Ascending aorta (tissue), 2 donors: ENCODE results near the gene RAB3A. TPM values are rescaled to one million over a fixed set of nuclear protein-coding genes. Genes with fewer than 3 reads are reported as not detected.

Source experiments
- DNase-seq, 2 donors: peaks; one replicate each; pipeline ENCODE4 v3.0.0-alpha.2; 2019; ENCODE audit warnings: low spot score in 2 of 2
- H3K27ac ChIP-seq, 2 donors: fragments of 200-600 bp; sonication (generic); one replicate each; pipeline ENCODE4 v1.5.1; 2016 to 2017; ENCODE audit warnings: mild to moderate bottlenecking in 1 of 2
- H3K27me3 ChIP-seq: fragments of 200-600 bp; sonication (generic); one replicate; pipeline ENCODE4 v1.5.1; 2017
- H3K36me3 ChIP-seq, 2 donors: fragments of 200-600 bp; sonication (generic); one replicate each; pipeline ENCODE4 v1.5.1; 2016
- H3K4me1 ChIP-seq, 2 donors: fragments of 200-600 bp; sonication (generic); one replicate each; pipeline ENCODE4 v1.5.1; 2016 to 2017; ENCODE audit warnings: mild to moderate bottlenecking in 1 of 2
- H3K4me3 ChIP-seq, 2 donors: fragments of 200-600 bp; sonication (generic); one replicate each; pipeline ENCODE4 v1.5.1; 2016 to 2017; ENCODE audit warnings: mild to moderate bottlenecking in 1 of 2
- H3K9me3 ChIP-seq, 2 donors: fragments of 200-600 bp; sonication (generic); one replicate each; pipeline ENCODE4 v1.5.1; 2016
- intact Hi-C: fragments of 100-400 bp; cut with DNase I; formaldehyde crosslinking; loops from one replicate; pipeline ENCODE4 v1.15.1; 2023
- total RNA-seq: library from RNA; depleted of rRNA; stranded (reverse); fragments of >200 nt; gene quantifications from one replicate; pipeline ENCODE4 v1.1.0, GENCODE V29; 2016
- TF ChIP-seq, protein P1 (sequence below), 3 experiments: fragments of 200-600 bp in 2 of 3; fragments of 450-650 bp in 1 of 3; sonication (generic) in 2 of 3; IDR thresholded peaks; one replicate each; pipeline ENCODE4 v1.5.1; 2016 to 2019; ENCODE audit warnings: antibody characterized with exemption in 3 of 3, mild to moderate bottlenecking in 1 of 3, moderate library complexity in 1 of 3

RAB3A gene, protein sequence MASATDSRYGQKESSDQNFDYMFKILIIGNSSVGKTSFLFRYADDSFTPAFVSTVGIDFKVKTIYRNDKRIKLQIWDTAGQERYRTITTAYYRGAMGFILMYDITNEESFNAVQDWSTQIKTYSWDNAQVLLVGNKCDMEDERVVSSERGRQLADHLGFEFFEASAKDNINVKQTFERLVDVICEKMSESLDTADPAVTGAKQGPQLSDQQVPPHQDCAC
- total RNA-seq = 12.3 TPM

DNA sequence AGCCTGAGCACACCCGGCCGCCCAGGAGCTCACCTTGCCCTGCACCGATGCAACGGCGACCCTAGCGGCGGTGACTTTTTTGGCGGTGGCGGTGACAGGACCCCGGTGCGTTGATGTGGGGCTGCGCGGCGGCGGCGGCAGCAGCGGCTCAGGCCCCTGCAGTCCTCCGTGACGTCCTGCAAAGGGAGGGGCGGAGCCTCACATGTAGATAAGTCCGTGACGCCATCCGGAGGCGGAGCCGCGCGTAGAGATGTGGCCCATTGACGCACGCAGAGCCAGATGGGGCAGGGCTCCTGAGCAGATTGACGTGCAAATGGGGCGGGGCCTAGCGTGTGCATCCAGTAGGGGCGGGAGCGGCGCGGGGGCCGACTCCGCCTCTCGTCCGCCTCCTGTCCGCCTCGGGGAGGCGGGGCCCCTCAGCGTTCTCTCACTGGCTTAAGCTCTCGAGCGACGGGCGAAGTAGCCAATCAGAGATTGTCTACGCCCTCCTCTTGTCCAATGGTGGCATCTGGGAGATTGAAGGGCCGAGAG is at the start of gene RAB3A:
Gene RAB3A (minus strand): TSS at position 180 of the 531 bp plus-strand sequence. CDS start 1,302 bp downstream, outside the sequence.
- intact Hi-C loops = loop anchor here (1.0 to 5.0 kb wide), 4 partner anchors 11 to 213 kb away; partner anchors contain the start of genes MPV17L2 and SSBP4
- H3K27ac ChIP-seq = peak within 1 kb of the TSS; percentile 95 to 98
- no peaks in the 10 kb centered on the region for H3K9me3 ChIP-seq
- peak within 1 kb of the TSS; percentile 82 to 83 for H3K4me3 ChIP-seq
- peaks cover 6 to 8% of the 10 kb centered on the region in 2 donors for H3K36me3 ChIP-seq
- TF ChIP-seq, protein P1, sequence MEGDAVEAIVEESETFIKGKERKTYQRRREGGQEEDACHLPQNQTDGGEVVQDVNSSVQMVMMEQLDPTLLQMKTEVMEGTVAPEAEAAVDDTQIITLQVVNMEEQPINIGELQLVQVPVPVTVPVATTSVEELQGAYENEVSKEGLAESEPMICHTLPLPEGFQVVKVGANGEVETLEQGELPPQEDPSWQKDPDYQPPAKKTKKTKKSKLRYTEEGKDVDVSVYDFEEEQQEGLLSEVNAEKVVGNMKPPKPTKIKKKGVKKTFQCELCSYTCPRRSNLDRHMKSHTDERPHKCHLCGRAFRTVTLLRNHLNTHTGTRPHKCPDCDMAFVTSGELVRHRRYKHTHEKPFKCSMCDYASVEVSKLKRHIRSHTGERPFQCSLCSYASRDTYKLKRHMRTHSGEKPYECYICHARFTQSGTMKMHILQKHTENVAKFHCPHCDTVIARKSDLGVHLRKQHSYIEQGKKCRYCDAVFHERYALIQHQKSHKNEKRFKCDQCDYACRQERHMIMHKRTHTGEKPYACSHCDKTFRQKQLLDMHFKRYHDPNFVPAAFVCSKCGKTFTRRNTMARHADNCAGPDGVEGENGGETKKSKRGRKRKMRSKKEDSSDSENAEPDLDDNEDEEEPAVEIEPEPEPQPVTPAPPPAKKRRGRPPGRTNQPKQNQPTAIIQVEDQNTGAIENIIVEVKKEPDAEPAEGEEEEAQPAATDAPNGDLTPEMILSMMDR (IDR thresholded peaks at IDR 0.05) = no peak
- H3K4me1 ChIP-seq = peaks cover 7 to 20% of the 10 kb centered on the region in 2 donors
- no peaks in the 10 kb centered on the region for H3K27me3 ChIP-seq
- DNase-seq = peak; percentile 100

DNA sequence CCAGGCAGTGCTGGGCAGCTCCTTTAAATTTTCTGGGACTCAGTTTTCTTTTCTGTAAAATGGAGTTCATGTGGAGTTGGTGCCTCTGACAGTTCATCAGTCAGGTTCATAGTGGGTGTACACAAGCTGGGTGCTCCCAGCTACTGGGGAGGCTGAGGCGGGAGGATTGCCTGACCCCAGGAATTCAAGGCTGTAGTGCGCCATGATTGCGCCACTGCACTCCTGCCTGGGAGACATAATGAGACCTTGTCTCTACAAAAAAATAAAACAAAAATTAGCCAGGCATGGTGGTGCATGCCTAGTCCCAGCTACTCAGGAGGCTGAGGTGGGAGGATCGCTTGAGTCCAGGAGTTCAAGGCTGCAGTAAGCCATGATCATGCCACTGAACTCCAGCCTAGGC is 49.3 kb upstream of the RAB3A start:
- Histone ChIP-seq H3K36me3 (peaks cover 0 to 14% of the 10 kb centered on the region in 2 donors), H3K27ac (no peak overlapping the region), H3K4me1 (no peaks in the 10 kb centered on the region), H3K4me3 (no peak overlapping the region), H3K27me3 (no peaks in the 10 kb centered on the region), H3K9me3 (no peaks in the 10 kb centered on the region)
- intact Hi-C loops = loop anchor here (5.0 to 10.0 kb wide), 2 partner anchors 91 to 138 kb away; no protein-coding TSS in a partner anchor
- no peak for DNase-seq
- TF ChIP-seq, protein P1 (IDR thresholded peaks at IDR 0.05) = no peak

DNA sequence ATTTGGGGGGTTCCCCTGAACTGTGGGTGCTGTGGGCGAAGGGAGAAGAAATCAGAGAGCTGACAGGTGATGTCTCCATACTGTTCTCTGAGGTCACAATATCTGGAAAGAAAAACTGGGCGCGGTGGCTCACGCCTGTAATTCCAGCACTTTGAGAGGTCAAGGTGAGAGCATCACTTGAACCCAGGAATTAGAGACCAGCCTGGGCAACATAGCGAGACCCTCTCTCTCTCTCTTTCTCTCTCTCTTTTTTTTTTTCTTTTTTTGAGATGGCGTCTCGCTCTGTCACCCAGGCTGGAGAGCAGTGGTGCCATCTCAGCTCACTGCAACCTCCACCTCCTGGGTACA is 48.5 kb upstream of the RAB3A start:
- intact Hi-C loops = loop anchor here (5.0 to 10.0 kb wide), 2 partner anchors 90 to 138 kb away; no protein-coding TSS in a partner anchor

DNA sequence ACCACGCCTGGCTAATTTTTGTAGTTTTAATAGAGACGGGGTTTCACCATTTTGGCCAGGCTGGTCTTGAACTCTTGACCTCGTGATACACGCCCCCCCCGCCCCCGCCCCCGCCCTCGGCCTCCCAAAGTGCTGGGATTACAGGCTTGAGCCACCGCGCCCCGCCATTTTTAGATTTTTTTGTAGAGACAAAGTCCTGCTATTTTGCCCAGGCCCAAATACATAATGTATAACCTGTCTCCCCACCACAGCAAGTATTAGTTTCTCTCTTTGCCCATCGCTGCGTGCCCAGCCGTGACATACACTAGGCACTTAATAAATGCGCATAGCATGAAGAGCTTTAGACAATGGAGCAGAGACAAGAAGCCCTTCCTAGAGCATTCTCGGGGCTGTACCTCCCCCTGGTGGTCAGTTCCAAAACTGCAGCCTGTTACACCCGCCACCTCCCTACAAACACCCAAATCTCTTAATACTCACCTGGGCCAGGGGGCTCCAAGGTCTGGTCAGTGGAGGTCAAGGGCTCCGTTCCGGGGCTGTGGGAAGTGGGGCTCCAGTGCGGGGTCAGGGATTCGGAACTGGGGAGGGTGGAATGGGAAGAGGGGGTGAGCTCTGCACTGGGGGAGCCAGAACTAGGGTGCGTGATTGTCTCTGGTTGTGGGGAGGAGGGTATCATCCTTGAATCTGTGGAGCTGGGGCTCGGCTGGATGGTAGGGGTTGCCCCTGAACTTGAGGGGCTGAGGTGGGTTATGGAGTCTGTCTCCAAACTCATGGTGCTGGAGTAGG is 47.9 kb upstream of the RAB3A start:
- H3K27me3 ChIP-seq = no peaks in the 10 kb centered on the region
- H3K9me3 ChIP-seq = no peaks in the 10 kb centered on the region
- no peak overlapping the region for H3K4me3 ChIP-seq
- H3K36me3 ChIP-seq = peaks cover 0 to 2% of the 10 kb centered on the region in 2 donors
- TF ChIP-seq, protein P1 (IDR thresholded peaks at IDR 0.05) = peak; percentile 96 to 98 (median 96)
- no peaks in the 10 kb centered on the region for H3K4me1 ChIP-seq
- intact Hi-C loops = loop anchor here (1.0 to 10.0 kb wide), 4 partner anchors 43 to 137 kb away; no protein-coding TSS in a partner anchor
- no peak overlapping the region for H3K27ac ChIP-seq
- DNase-seq = peak in 1 of 2 donors; percentile 82

More for the DNA sequence above, 48.5 kb upstream of the RAB3A start:
- Histone ChIP-seq H3K4me1 (no peaks in the 10 kb centered on the region), H3K27me3 (no peaks in the 10 kb centered on the region), H3K36me3 (peaks cover 0 to 7% of the 10 kb centered on the region in 2 donors), H3K9me3 (no peaks in the 10 kb centered on the region), H3K4me3 (no peak overlapping the region), H3K27ac (no peak overlapping the region)
- TF ChIP-seq, protein P1 (IDR thresholded peaks at IDR 0.05) = no peak
- DNase-seq = no peak

DNA sequence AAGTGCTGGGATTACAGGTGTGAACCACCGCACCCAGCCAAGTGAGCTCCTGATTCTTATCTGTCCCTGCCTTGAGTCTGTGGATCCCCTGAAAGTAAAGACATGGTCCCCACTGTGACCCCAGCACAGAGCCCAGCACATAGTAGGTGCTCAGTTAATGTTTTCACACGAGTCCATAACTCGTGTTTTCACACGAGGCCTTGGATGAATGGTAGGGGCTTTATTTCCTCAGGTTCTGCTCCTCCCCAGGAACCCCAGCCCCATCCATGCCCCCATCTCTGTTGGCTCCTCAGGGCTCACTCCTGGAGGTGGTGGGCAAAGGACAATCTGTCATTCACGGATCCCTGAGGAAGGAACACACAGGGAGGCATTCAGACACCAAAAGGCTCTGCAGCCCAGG is 46.0 kb upstream of the RAB3A start:
- no peaks in the 10 kb centered on the region for H3K36me3 ChIP-seq
- H3K27ac ChIP-seq = no peak overlapping the region
- no peaks in the 10 kb centered on the region for H3K4me1 ChIP-seq
- intact Hi-C loops = loop anchor here (5.0 to 10.0 kb wide), 2 partner anchors 88 to 135 kb away; no protein-coding TSS in a partner anchor
- no peak for DNase-seq
- no peak overlapping the region for H3K4me3 ChIP-seq
- no peaks in the 10 kb centered on the region for H3K9me3 ChIP-seq
- TF ChIP-seq, protein P1 (IDR thresholded peaks at IDR 0.05) = no peak
- no peaks in the 10 kb centered on the region for H3K27me3 ChIP-seq
